HEK293 (cell line): ENCODE data around the gene CCDC178.

ENCODE experiments used
- CTCF ChIA-PET: fragments of 350-600 bp; formaldehyde crosslinking; extraction: SDS; loops from one replicate; lab custom pipeline; 2021; ENCODE audit warnings: antibody characterized with exemption; lab: Yijun Ruan, JAX
- POLR2A ChIA-PET: fragments of 300-600 bp; formaldehyde crosslinking; extraction: SDS; loops from one replicate; lab custom pipeline; 2020; ENCODE audit warnings: antibody characterized with exemption, inconsistent platforms; lab: Yijun Ruan, JAX
- H3K27ac ChIP-seq: fragments of 200-500 bp; sonication (Bioruptor generic); 2 replicates; pipeline ENCODE4 v1.5.1; 2014; ENCODE audit warnings: low read depth, low read length, control low read depth, inconsistent platforms; ENCODE audit errors: extremely low read depth
- H3K36me3 ChIP-seq, 2 experiments: fragments of 200-500 bp in 1 of 2; sonication (Bioruptor generic) in 1 of 2; 1 replicate in 1 of 2; 2 replicates in 1 of 2; pipeline ENCODE4 v1.5.1; 2014 to 2017; ENCODE audit warnings: inconsistent platforms in 2 of 2, low read length in 2 of 2; ENCODE audit not compliant: control insufficient read depth in 2 of 2, insufficient read depth in 1 of 2
- H3K4me1 ChIP-seq: fragments of 200-500 bp; sonication (Bioruptor generic); 2 replicates; pipeline ENCODE4 v1.5.1; 2014; ENCODE audit warnings: mild to moderate bottlenecking, low read length, inconsistent platforms; ENCODE audit not compliant: control insufficient read depth, insufficient read depth
- H3K4me3 ChIP-seq: 2 replicates; pipeline ENCODE4 v1.5.1; 2011; ENCODE audit warnings: low read depth, mild to moderate bottlenecking, control low read depth, low read length, moderate library complexity
- H3K9me3 ChIP-seq: fragments of 200-500 bp; sonication (Bioruptor generic); 2 replicates; pipeline ENCODE4 v1.5.1; 2014; ENCODE audit warnings: low read depth, low read length, inconsistent platforms; ENCODE audit not compliant: control insufficient read depth, insufficient read depth
- HOXA7 ChIP-seq: sonication (generic); formaldehyde crosslinking; IDR thresholded peaks from 2 replicates; pipeline ENCODE4 v1.8.1; 2022; ENCODE audit warnings: missing genetic modification reagents, borderline replicate concordance
- KLF16 ChIP-seq: fragments of 450-650 bp; formaldehyde crosslinking; IDR thresholded peaks from 2 replicates; pipeline ENCODE4 v1.5.1; 2017; ENCODE audit warnings: missing biosample characterization, missing genetic modification characterization
- KLF7 ChIP-seq: fragments of 450-650 bp; formaldehyde crosslinking; IDR thresholded peaks from 2 replicates; pipeline ENCODE4 v1.5.1; 2016; ENCODE audit warnings: missing biosample characterization, missing genetic modification characterization, borderline replicate concordance
- SCRT1 ChIP-seq: fragments of 450-650 bp; formaldehyde crosslinking; IDR thresholded peaks from 2 replicates; pipeline ENCODE4 v1.5.1; 2016; ENCODE audit warnings: missing biosample characterization, missing genetic modification characterization, borderline replicate concordance
- TRIM28 ChIP-seq: IDR thresholded peaks from 2 replicates; pipeline ENCODE4 v1.6.1; 2011; ENCODE audit warnings: low read length, control low read depth, borderline replicate concordance
- ZFP37 ChIP-seq: fragments of 450-650 bp; formaldehyde crosslinking; IDR thresholded peaks from 2 replicates; pipeline ENCODE4 v1.5.1; 2016; ENCODE audit warnings: missing biosample characterization, missing genetic modification characterization
- ZNF2 ChIP-seq: fragments of 450-650 bp; formaldehyde crosslinking; IDR thresholded peaks from 2 replicates; pipeline ENCODE4 v1.5.1; 2016; ENCODE audit warnings: missing biosample characterization, missing genetic modification characterization
- ZNF202 ChIP-seq: fragments of 450-650 bp; formaldehyde crosslinking; IDR thresholded peaks from 2 replicates; pipeline ENCODE4 v1.5.1; 2016; ENCODE audit warnings: missing biosample characterization, missing genetic modification characterization, borderline replicate concordance
- ZNF211 ChIP-seq: fragments of 450-650 bp; formaldehyde crosslinking; IDR thresholded peaks from 2 replicates; pipeline ENCODE4 v1.5.1; 2016; ENCODE audit warnings: low read depth, missing biosample characterization, missing genetic modification characterization
- ZNF404 ChIP-seq: fragments of 450-650 bp; formaldehyde crosslinking; IDR thresholded peaks from 2 replicates; pipeline ENCODE4 v1.5.1; 2017; ENCODE audit warnings: missing biosample characterization, missing genetic modification characterization
- ZNF426 ChIP-seq: fragments of 450-650 bp; formaldehyde crosslinking; IDR thresholded peaks from 2 replicates; pipeline ENCODE4 v1.5.1; 2017; ENCODE audit warnings: missing biosample characterization, missing genetic modification characterization, mild to moderate bottlenecking, inconsistent platforms, moderate library complexity
- ZNF529 ChIP-seq: fragments of 450-650 bp; formaldehyde crosslinking; IDR thresholded peaks from 2 replicates; pipeline ENCODE4 v1.5.1; 2017; ENCODE audit warnings: missing genetic modification characterization, missing biosample characterization; ENCODE audit not compliant: insufficient replicate concordance
- ZNF777 ChIP-seq: fragments of 450-650 bp; formaldehyde crosslinking; IDR thresholded peaks from 2 replicates; pipeline ENCODE4 v1.5.1; 2017; ENCODE audit warnings: missing biosample characterization, missing genetic modification characterization, borderline replicate concordance
- ZNF830 ChIP-seq: fragments of 450-650 bp; IDR thresholded peaks from 2 replicates; pipeline ENCODE4 v1.5.0; 2018; ENCODE audit warnings: missing biosample characterization, missing genetic modification characterization, low read depth, mild to moderate bottlenecking, moderate library complexity
- TF ChIP-seq, protein P1 (sequence below): fragments of 450-650 bp; formaldehyde crosslinking; IDR thresholded peaks from 2 replicates; pipeline ENCODE4 v1.5.1; 2016; ENCODE audit warnings: missing biosample characterization, missing genetic modification characterization
- TF ChIP-seq, protein P2 (sequence below): fragments of 450-650 bp; formaldehyde crosslinking; IDR thresholded peaks from 2 replicates; pipeline ENCODE4 v1.5.1; 2016; ENCODE audit warnings: missing biosample characterization, missing genetic modification characterization
- TF ChIP-seq, protein P3 (sequence below): fragments of 450-650 bp; formaldehyde crosslinking; IDR thresholded peaks from 2 replicates; pipeline ENCODE4 v1.5.1; 2016; ENCODE audit warnings: missing biosample characterization, missing genetic modification characterization, borderline replicate concordance
- TF ChIP-seq, protein P4 (sequence below): IDR thresholded peaks from 2 replicates; pipeline ENCODE4 v1.6.1; 2011; ENCODE audit warnings: mild to moderate bottlenecking, low read depth, low read length, borderline replicate concordance

The CCDC178 gene

DNA sequence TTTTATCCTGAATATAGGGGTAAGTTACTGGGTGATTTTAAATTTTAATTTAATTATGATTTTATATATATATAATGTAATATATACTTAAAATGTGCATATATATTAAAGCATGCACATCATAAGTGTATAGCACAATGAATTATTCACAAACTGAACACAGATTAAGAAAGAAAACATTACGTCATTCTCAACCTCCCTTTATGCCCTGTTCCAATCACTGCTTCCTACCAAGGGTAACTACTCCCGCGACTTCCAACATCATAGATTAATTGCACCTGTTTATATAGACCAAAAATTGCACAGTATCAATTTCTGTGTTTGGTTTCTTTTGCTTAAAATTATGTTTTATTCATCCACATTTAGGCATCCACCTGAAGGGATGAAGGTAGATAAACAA, 366.4 kb downstream of the CCDC178 start:
- TF ChIP-seq ZNF529 (tag by site-specific recombination) (no peak), ZFP37 (tag by site-specific recombination) (no peak), ZNF830 (tag by site-specific recombination) (no peak), KLF16 (tag by site-specific recombination) (no peak)
- TF ChIP-seq, protein P1, sequence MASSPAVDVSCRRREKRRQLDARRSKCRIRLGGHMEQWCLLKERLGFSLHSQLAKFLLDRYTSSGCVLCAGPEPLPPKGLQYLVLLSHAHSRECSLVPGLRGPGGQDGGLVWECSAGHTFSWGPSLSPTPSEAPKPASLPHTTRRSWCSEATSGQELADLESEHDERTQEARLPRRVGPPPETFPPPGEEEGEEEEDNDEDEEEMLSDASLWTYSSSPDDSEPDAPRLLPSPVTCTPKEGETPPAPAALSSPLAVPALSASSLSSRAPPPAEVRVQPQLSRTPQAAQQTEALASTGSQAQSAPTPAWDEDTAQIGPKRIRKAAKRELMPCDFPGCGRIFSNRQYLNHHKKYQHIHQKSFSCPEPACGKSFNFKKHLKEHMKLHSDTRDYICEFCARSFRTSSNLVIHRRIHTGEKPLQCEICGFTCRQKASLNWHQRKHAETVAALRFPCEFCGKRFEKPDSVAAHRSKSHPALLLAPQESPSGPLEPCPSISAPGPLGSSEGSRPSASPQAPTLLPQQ (tag by site-specific recombination), result no peak
- TF ChIP-seq, protein P2, sequence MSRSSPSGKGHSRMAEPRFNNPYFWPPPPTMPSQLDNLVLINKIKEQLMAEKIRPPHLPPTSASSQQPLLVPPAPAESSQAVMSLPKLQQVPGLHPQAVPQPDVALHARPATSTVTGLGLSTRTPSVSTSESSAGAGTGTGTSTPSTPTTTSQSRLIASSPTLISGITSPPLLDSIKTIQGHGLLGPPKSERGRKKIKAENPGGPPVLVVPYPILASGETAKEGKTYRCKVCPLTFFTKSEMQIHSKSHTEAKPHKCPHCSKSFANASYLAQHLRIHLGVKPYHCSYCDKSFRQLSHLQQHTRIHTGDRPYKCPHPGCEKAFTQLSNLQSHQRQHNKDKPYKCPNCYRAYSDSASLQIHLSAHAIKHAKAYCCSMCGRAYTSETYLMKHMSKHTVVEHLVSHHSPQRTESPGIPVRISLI (tag by site-specific recombination), result no peak
- TF ChIP-seq, all 188 proteins: peak for 0
- Histone ChIP-seq H3K9me3 (no peaks in the 10 kb centered on the region), H3K27ac (no peak overlapping the region), H3K4me1 (no peaks in the 10 kb centered on the region), H3K4me3 (no peak overlapping the region), H3K36me3 (no peaks in the 10 kb centered on the region)
- ChIA-PET POLR2A (no interaction called here), CTCF (no interaction called here)

DNA sequence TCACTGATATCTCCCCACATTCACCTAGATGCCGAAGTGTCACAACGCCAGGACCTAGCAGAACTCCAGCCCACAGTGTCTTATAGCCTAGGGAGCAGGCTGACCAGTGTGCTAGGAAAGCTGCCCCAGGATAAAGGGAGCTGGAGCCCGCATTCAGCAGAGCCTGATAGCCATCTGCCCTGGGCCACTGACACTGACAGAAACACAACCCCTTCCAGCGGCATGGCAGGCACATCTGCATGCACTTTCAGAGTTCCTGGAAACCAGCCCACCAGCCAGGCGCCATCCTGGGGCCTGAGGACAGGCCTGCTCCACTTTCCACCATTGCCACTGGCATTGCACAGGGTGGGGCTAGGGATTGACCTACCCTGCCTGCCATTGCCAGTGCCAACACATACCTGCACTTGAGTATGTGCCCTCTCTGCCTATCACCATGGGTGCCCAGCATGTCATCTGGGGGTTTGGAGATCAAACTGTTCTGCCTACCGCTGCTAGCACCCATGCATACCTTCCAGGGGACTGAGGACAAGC, 377.6 kb downstream of the CCDC178 start:
- H3K36me3 ChIP-seq, result no peaks in the 10 kb centered on the region
- no peaks in the 10 kb centered on the region for H3K9me3 ChIP-seq
- no peak for TF ChIP-seq TRIM28
- no peak for TF ChIP-seq ZNF404 (tag by site-specific recombination)
- no peak for TF ChIP-seq KLF7 (tag by site-specific recombination)
- TF ChIP-seq SCRT1, result no peak
- TF ChIP-seq ZNF2, result no peak
- TF ChIP-seq HOXA7, result no peak
- TF ChIP-seq, protein P3, sequence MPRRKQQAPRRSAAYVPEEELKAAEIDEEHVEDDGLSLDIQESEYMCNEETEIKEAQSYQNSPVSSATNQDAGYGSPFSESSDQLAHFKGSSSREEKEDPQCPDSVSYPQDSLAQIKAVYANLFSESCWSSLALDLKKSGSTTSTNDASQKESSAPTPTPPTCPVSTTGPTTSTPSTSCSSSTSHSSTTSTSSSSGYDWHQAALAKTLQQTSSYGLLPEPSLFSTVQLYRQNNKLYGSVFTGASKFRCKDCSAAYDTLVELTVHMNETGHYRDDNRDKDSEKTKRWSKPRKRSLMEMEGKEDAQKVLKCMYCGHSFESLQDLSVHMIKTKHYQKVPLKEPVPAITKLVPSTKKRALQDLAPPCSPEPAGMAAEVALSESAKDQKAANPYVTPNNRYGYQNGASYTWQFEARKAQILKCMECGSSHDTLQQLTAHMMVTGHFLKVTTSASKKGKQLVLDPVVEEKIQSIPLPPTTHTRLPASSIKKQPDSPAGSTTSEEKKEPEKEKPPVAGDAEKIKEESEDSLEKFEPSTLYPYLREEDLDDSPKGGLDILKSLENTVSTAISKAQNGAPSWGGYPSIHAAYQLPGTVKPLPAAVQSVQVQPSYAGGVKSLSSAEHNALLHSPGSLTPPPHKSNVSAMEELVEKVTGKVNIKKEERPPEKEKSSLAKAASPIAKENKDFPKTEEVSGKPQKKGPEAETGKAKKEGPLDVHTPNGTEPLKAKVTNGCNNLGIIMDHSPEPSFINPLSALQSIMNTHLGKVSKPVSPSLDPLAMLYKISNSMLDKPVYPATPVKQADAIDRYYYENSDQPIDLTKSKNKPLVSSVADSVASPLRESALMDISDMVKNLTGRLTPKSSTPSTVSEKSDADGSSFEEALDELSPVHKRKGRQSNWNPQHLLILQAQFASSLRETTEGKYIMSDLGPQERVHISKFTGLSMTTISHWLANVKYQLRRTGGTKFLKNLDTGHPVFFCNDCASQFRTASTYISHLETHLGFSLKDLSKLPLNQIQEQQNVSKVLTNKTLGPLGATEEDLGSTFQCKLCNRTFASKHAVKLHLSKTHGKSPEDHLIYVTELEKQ (tag by site-specific recombination), result no peak
- TF ChIP-seq ZNF426, result no peak
- no peak for TF ChIP-seq ZNF211 (tag by site-specific recombination)
- no peak for TF ChIP-seq ZNF202
- TF ChIP-seq, protein P4, sequence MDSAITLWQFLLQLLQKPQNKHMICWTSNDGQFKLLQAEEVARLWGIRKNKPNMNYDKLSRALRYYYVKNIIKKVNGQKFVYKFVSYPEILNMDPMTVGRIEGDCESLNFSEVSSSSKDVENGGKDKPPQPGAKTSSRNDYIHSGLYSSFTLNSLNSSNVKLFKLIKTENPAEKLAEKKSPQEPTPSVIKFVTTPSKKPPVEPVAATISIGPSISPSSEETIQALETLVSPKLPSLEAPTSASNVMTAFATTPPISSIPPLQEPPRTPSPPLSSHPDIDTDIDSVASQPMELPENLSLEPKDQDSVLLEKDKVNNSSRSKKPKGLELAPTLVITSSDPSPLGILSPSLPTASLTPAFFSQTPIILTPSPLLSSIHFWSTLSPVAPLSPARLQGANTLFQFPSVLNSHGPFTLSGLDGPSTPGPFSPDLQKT, result no peak
- TF ChIP-seq ZNF777 (tag by site-specific recombination), result no peak
- CTCF ChIA-PET, result no interaction called here
- no peak overlapping the region for H3K27ac ChIP-seq
- H3K4me3 ChIP-seq, result no peak overlapping the region
- POLR2A ChIA-PET, result no interaction called here
- H3K4me1 ChIP-seq, result no peaks in the 10 kb centered on the region
